ENCODE results near the gene TRIM54.

The TRIM54 gene, protein sequence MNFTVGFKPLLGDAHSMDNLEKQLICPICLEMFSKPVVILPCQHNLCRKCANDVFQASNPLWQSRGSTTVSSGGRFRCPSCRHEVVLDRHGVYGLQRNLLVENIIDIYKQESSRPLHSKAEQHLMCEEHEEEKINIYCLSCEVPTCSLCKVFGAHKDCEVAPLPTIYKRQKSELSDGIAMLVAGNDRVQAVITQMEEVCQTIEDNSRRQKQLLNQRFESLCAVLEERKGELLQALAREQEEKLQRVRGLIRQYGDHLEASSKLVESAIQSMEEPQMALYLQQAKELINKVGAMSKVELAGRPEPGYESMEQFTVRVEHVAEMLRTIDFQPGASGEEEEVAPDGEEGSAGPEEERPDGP

DNA sequence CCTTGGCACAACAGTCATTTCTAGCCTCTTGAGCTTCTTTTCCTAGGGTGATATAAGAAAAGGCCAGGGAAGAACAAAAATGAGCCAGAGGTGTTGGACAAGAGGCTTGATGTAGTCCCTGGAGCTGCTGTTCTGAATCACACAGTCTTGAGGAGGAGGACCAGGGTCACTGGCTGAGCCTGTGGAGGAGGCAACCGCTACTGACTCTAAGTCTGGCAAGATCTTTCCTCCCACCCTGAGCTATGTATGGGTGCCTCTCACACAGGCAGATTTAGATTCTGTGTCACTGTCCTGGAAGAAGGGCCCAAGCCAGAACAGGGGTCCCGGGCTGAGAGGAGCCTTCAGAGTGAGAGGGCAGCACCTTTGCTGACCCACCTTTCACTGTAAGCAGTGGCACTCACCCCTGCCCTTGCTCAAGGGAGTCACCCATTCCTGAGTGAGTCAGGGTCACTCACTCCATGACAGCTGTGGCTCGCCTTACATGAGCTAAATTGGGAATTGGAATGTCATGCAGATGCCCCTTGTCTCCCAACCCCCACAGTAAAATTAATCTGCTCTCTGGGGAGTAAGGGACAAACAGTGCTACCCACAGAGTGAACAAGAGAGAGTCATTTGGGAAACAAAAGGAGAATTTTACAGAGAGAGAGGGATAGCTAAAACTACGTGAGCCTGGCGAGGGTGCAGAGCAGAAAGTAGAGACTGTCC lies at the start of gene TRIM54:
Gene TRIM54, plus strand, starts transcription at position 575 of the 705 bp plus-strand sequence. CDS start 303 bp downstream, outside the sequence.
- no peak for DNase-seq

DNA sequence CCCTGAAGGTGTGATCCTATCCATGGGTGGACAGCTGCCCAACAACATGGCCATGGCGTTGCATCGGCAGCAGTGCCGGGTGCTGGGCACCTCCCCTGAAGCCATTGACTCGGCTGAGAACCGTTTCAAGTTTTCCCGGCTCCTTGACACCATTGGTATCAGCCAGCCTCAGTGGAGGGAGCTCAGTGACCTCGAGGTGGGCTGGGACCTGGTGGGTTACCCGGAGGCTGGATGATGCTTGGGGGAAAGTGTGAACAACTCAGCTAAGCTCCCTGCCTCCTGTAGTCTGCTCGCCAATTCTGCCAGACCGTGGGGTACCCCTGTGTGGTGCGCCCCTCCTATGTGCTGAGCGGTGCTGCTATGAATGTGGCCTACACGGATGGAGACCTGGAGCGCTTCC lies 48.9 kb upstream of the TRIM54 start:
- DNase-seq, result no peak

GRCh38 chr2:27236136-27236535 lies 46.1 kb upstream of the TRIM54 start:
- no peak for DNase-seq

GRCh38 chr2:27236626-27237025 lies 45.6 kb upstream of the TRIM54 start:
- DNase-seq, result no peak

DNA sequence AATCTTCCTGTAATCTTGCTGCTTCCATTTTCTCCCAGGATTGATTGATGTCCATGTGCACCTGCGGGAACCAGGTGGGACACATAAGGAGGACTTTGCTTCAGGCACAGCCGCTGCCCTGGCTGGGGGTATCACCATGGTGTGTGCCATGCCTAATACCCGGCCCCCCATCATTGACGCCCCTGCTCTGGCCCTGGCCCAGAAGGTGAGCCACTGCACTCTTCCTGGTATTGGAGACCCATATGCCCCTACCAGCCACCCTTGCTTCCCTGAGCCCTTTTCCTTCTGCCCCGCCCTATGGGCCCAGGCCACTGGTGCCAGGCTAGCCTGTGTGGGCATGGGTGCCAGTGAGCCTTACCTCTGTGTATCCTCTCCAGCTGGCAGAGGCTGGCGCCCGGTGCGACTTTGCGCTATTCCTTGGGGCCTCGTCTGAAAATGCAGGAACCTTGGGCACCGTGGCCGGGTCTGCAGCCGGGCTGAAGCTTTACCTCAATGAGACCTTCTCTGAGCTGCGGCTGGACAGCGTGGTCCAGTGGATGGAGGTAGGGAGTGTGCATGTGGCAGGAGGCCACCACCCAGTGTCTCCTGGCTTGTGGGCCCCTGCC lies 44.8 kb upstream of the TRIM54 start:
- no peak for DNase-seq

DNA sequence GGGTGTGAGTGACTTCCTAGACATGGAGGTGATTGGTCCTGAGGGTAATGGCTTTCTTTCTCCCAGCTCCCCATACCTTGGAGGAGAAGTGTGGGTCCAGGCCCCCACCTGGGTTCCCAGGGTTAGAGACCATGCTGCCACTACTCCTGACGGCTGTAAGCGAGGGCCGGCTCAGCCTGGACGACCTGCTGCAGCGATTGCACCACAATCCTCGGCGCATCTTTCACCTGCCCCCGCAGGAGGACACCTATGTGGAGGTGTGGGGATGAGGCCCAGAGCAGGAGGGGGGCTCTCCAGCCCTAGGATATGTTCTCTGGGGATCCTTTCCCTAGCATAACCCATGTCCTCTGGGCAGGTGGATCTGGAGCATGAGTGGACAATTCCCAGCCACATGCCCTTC lies 43.3 kb upstream of the TRIM54 start:
- DNase-seq, result no peak

DNA sequence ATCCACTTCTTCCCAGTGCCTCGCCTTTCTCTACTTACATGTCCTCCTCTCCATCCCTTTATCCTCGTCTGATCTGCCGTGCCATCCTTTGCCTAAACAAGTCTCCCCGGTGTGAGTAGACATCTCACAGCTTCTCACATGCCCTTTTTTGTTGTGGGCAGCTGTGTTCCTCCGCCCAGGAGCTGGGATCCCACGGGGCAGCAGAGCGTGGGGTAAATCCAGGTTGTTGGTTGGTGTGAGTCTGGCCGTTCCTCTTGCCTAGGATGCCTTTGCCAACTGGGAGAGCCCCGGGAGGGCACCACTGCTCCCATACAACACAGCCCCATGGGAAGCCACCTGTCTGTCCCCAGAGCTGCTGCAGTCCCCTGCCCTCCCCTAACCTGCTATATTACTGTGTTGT lies 41.8 kb upstream of the TRIM54 start:
- DNase-seq, result no peak

- DNase-seq, result no peak
These were observed 40.2 kb upstream of the TRIM54 start for GRCh38 chr2:27241761-27242613.

DNA sequence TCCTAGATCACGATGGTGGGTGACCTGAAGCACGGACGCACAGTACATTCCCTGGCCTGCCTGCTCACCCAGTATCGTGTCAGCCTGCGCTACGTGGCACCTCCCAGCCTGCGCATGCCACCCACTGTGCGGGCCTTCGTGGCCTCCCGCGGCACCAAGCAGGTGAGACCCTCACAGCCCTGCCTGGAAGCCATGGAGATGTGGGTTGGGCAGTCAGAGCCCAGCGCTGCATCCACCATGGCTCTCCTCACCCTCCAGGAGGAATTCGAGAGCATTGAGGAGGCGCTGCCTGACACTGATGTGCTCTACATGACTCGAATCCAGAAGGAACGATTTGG lies 39.6 kb upstream of the TRIM54 start:
- DNase-seq, result no peak

DNA sequence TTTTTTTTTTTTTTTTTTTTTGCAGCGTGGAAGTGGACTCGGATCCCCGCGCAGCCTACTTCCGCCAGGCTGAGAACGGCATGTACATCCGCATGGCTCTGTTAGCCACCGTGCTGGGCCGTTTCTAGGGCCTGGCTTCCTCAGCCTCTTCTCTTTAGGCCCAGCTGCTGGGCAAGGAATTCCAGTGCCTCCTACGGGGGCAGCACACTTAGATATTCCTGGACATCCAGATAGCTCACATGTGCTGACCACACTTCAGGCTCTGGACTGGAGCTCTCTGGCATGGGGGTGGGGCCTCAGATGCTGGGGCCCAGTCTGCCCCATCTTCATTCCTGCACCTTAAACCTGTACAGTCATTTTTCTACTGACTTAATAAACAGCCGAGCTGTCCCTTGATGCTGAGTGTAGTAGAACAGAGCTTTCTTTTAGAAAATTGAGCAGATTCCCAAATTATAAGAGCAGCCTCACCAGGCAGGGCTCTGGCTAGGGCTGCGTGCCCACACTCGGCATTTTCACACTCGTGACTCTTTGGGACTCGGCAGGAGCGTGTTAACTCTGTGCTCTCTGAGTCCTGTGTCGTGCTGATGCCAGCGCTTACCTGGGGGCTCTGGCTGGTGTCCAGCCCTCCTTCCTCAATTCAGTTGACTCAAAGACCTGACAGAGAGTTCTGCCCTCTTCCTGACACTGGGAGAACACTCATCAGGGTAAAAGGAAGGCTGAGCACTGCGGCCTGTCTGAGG lies 38.7 kb upstream of the TRIM54 start:
- no peak for DNase-seq

DNA sequence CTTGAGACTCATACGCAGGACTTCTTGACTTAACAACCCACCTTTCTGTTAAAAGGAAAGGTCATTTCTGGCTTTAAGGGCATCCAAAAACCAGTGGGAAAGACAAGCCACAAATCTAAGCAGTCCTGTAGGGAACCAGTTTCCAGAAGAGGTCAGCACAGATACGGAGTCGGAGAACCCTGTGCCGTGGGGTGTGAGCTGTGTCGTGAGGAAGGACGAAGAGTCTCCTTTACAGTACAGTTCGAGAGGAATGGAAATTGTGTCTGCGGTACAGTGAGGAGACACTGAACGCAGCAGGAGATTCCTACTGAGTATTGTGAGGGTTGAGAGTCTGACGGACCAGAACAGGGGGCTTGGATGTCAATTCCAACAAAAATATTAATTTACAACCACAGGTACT lies 37.1 kb upstream of the TRIM54 start:
- DNase-seq, result no peak

GRCh38 chr2:27245626-27246025 lies 36.6 kb upstream of the TRIM54 start:
- no peak for DNase-seq

- DNase-seq, result no peak
These were observed 34.3 kb upstream of the TRIM54 start for GRCh38 chr2:27247893-27248292.

DNA sequence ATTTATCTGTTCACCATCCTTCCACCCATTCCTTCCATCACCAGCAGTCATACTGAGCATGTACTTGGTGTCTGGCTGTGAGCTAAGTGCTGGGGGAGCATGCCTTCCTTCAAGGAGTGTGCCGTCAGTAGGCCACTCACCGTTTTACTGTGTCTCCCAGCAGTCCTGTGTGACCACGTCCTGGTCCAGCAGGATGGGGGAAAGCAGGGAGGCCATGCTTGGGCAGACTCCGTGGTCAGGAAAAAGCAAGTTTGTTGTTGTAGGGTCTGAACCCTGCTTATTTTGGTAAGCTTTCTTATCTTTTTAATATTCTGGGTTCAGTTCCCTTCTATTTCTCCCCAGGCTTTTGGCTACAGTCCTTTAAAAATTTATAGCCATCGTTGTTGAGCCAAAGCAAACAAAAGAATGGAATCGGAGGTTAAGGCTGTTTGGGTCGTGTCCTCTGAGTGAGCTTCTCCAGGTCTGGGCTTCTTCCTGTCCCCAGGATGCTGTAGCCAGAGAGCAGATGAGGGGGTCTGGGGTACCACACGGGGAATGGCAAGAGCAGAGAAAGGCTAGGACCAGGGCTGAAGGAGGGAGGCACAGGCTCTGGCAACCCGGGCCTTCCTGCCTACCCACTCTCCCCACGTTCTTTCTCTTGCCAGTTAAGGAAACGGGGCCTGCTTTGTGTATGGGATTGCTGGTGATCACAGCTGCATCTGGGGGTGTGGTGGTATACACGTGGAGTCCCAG lies 32.9 kb upstream of the TRIM54 start:
- no peak for DNase-seq

GRCh38 chr2:27249891-27250651 lies 32.2 kb upstream of the TRIM54 start:
- no peak for DNase-seq

- no peak for DNase-seq
These were observed 31.4 kb upstream of the TRIM54 start for GRCh38 chr2:27250652-27251379.

GRCh38 chr2:27251766-27252165 lies 30.5 kb upstream of the TRIM54 start:
- no peak for DNase-seq

- no peak for DNase-seq
These were observed 27.0 kb upstream of the TRIM54 start for GRCh38 chr2:27255187-27255586.

DNA sequence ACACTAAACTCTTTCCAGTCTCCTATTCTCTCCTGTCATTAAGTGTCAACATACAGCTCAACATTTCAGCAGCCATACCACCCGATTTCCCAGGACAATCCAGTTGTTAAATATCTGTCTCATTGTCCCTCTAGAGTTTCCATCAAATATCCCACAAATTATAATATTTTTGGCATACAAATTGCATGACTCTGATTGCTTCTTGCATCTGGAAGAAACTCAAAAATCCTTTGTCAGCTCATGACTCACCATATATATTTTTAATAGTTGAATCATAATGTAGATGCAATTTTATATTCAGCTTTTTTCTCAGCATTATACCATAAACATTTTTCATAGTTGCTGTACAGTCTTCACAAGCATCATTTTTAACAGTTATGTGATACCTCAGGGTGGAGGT lies 26.6 kb upstream of the TRIM54 start:
- no peak for DNase-seq

GRCh38 chr2:27256855-27257454 lies 25.3 kb upstream of the TRIM54 start:
- DNase-seq, result no peak

Data from SW 1271 (cell line).